ENCODE measurements around the gene CUL4A. TPM values are rescaled to one million over a fixed set of nuclear protein-coding genes. Genes with fewer than 3 reads are reported as not detected.

CUL4A gene
- polyA plus RNA-seq, 1 donor from 2014 or later: 69.9 TPM

GRCh38 chr13:113195360-113195759 lies 14.1 kb upstream of the CUL4A start:
- Histone ChIP-seq H3K79me2 (replicated peaks; ENCODE audit: insufficient read depth, low read length) (no peaks in the 10 kb centered on the region), H3F3A (ENCODE audit: insufficient read depth, low read length, poor library complexity, severe bottlenecking) (no peaks in the 10 kb centered on the region), H4K20me1 (ENCODE audit: insufficient read depth) (no peaks in the 10 kb centered on the region), H3K27me3 (ENCODE audit: insufficient read depth, low read depth, low read length) (no peaks in the 10 kb centered on the region), H3K9me3 (ENCODE audit: low read length) (no peaks in the 10 kb centered on the region), H3K9me2 (ENCODE audit: insufficient read depth, low read length) (no peaks in the 10 kb centered on the region), H3K9ac (ENCODE audit: low read length) (no peak overlapping the region), H3K27ac (ENCODE audit: low read length) (no peak overlapping the region), H3K36me3 (ENCODE audit: insufficient read depth, low read length) (peaks cover 10% of the 10 kb centered on the region), H3K4me2 (ENCODE audit: low read length) (no peak overlapping the region), H3K4me3 (ENCODE audit: low read length) (no peak overlapping the region), H2AFZ (ENCODE audit: low read depth, low read length) (no peak overlapping the region)
- TF ChIP-seq EZH2 (IDR thresholded peaks at IDR 0.05; ENCODE audit: borderline replicate concordance, insufficient read depth, low read length, poor library complexity, severe bottlenecking) (no peak), RAD21 (conservative IDR thresholded peaks at IDR 0.05) (no peak), POLR2AphosphoS5 (IDR thresholded peaks at IDR 0.05) (no peak), CTCF (IDR thresholded peaks at IDR 0.05; ENCODE audit: poor library complexity, severe bottlenecking) (no peak), TAF1 (IDR thresholded peaks at IDR 0.05; ENCODE audit: low read depth) (no peak), MXI1 (conservative IDR thresholded peaks at IDR 0.05; ENCODE audit: poor library complexity, severe bottlenecking) (no peak), SMC3 (conservative IDR thresholded peaks at IDR 0.05; ENCODE audit: poor library complexity) (no peak), REST (IDR thresholded peaks at IDR 0.05; ENCODE audit: borderline replicate concordance) (no peak)

- Histone ChIP-seq H3K9me3 (ENCODE audit: low read length) (no peaks in the 10 kb centered on the region), H3K4me3 (ENCODE audit: low read length) (no peak overlapping the region)
These were observed 12.3 kb upstream of the CUL4A start for GRCh38 chr13:113196970-113197737.

More at GRCh38 chr13:113196970-113197737, 12.3 kb upstream of the CUL4A start:
- Histone ChIP-seq H4K20me1 (ENCODE audit: insufficient read depth) (no peaks in the 10 kb centered on the region), H3K36me3 (ENCODE audit: insufficient read depth, low read length) (peaks cover 10% of the 10 kb centered on the region), H3F3A (ENCODE audit: insufficient read depth, low read length, poor library complexity, severe bottlenecking) (no peaks in the 10 kb centered on the region), H3K9me2 (ENCODE audit: insufficient read depth, low read length) (no peaks in the 10 kb centered on the region), H3K79me2 (replicated peaks; ENCODE audit: insufficient read depth, low read length) (peaks cover 3% of the 10 kb centered on the region), H3K27ac (ENCODE audit: low read length) (no peak overlapping the region), H3K27me3 (ENCODE audit: insufficient read depth, low read depth, low read length) (no peaks in the 10 kb centered on the region), H2AFZ (ENCODE audit: low read depth, low read length) (no peak overlapping the region), H3K9ac (ENCODE audit: low read length) (no peak overlapping the region), H3K4me2 (ENCODE audit: low read length) (no peak overlapping the region)
- TF ChIP-seq POLR2AphosphoS5 (IDR thresholded peaks at IDR 0.05): no peak
- no peak for TF ChIP-seq REST (IDR thresholded peaks at IDR 0.05; ENCODE audit: borderline replicate concordance)
- no peak for TF ChIP-seq MXI1 (conservative IDR thresholded peaks at IDR 0.05; ENCODE audit: poor library complexity, severe bottlenecking)
- no peak for TF ChIP-seq CTCF (IDR thresholded peaks at IDR 0.05; ENCODE audit: poor library complexity, severe bottlenecking)
- no peak for TF ChIP-seq EZH2 (IDR thresholded peaks at IDR 0.05; ENCODE audit: borderline replicate concordance, insufficient read depth, low read length, poor library complexity, severe bottlenecking)
- no peak for TF ChIP-seq TAF1 (IDR thresholded peaks at IDR 0.05; ENCODE audit: low read depth)
- TF ChIP-seq RAD21 (conservative IDR thresholded peaks at IDR 0.05): no peak
- TF ChIP-seq EP300 (conservative IDR thresholded peaks at IDR 0.05; ENCODE audit: poor library complexity, severe bottlenecking): no peak
- TF ChIP-seq SMC3 (conservative IDR thresholded peaks at IDR 0.05; ENCODE audit: poor library complexity): no peak
